ENCODE results near the gene SLC6A19.

SLC6A19 gene

GRCh38 chr5:1195916-1196315 lies 5.5 kb upstream of the SLC6A19 start:
- DNase-seq (ENCODE audit: low read depth in 2 of 2), result no peak

- DNase-seq (ENCODE audit: low read depth in 2 of 2), result no peak
These were observed 4.8 kb upstream of the SLC6A19 start for GRCh38 chr5:1196562-1196961.

GRCh38 chr5:1197876-1198666 lies 3.3 kb upstream of the SLC6A19 start:
- DNase-seq (ENCODE audit: low read depth in 2 of 2), result no peak

GRCh38 chr5:1199340-1199648 lies 2.1 kb upstream of the SLC6A19 start:
- no peak for DNase-seq (ENCODE audit: low read depth in 2 of 2)

GRCh38 chr5:1199649-1200494 lies 1.5 kb upstream of the SLC6A19 start:
- DNase-seq (ENCODE audit: low read depth in 2 of 2), result no peak

GRCh38 chr5:1200495-1201326 lies 684 bp upstream of the SLC6A19 start:
- DNase-seq (ENCODE audit: low read depth in 2 of 2), result no peak

- DNase-seq (ENCODE audit: low read depth in 2 of 2), result no peak
These were observed 817 bp downstream of the SLC6A19 start for GRCh38 chr5:1202026-1202797.

GRCh38 chr5:1202798-1203185 lies 1.4 kb downstream of the SLC6A19 start:
- DNase-seq (ENCODE audit: low read depth in 2 of 2), result no peak

DNA sequence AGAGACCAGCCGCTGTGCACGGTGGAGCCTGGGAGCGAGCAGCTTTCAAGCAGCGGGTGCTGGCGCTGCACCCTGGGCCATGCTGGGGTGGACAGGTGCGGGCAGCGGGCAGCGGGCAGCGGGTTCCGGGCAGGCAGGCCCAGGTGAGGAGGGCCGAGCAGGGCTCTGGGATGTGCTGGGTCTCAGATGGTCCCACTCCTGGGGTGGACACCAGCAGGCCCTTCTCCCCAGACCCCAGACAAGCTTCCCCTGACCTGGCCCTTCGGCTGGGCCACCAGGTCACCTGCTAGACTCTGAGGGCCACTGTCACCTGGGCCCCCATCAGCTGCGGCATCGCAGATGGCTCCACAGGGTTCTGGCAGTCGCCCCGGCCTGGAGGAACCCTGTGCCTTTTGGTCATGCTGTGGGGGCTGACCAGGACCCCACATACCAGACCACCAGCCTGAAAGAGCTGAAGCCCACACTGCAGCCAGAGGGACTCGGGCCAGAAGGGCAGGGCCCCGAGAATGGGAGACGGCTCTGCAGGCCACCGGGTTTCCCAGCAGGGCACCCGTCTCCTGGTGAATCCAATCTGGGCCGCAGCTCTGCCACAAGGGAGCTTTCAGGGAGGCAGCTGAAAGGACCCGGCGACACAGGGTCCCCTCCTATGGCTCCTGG lies 2.0 kb downstream of the SLC6A19 start:
- no peak for DNase-seq (ENCODE audit: low read depth in 2 of 2)

- DNase-seq (ENCODE audit: low read depth in 2 of 2), result no peak
These were observed 2.7 kb downstream of the SLC6A19 start for GRCh38 chr5:1203968-1204692.

GRCh38 chr5:1204693-1205242 lies 3.4 kb downstream of the SLC6A19 start:
- DNase-seq (ENCODE audit: low read depth in 2 of 2), result no peak

- DNase-seq (ENCODE audit: low read depth in 2 of 2), result no peak
These were observed 4.1 kb downstream of the SLC6A19 start for GRCh38 chr5:1205255-1206180.

GRCh38 chr5:1206521-1207412 lies 5.4 kb downstream of the SLC6A19 start:
- no peak for DNase-seq (ENCODE audit: low read depth in 2 of 2)

DNA sequence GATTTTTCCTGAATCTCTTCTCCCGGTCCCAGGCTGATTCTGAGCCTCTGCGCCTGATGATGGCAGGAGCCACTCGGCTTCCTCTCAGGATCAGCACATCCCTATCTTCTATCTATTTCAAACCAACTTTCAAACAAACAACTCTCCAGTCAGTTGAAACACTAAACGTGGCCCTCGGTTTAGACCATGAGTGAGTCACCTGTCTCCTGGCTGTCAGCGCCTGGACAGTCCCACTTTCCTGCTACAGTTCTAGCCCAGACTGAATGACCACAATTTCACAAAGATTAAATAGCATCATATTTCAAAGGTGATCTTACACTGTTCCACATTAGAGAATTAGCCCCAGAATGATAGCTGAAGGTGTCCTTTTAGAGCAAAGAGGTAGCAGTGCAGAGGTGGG lies 6.2 kb downstream of the SLC6A19 start:
- DNase-seq (ENCODE audit: low read depth in 2 of 2), result no peak

DNA sequence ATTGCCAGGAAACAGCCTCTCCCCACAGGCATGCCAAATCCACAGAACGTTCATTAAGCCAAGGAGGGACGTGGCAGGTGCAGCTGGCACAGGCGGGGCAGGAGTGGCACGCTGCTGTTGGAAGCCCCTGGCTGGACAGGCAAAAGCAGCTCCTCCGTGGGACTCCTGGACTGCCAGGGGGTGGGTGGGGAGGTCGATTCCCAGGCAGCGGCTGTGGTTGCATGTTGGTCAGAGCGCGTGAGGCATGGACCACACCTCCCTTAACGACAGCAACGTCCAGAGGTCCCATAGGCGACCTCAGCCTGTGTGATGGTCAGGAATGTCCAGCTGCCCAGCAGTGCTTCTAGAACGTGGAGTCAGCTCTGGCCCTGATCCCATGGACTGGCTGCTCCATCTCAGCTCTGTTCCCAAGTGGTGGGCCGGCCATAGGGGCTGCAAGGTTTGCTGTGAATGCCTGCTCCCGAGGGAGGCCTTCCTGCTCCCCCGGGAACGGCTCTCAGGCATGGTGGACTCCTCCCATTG lies 6.9 kb downstream of the SLC6A19 start:
- no peak for DNase-seq (ENCODE audit: low read depth in 2 of 2)

- no peak for DNase-seq (ENCODE audit: low read depth in 2 of 2)
These were observed 7.5 kb downstream of the SLC6A19 start for GRCh38 chr5:1208743-1209488.

DNA sequence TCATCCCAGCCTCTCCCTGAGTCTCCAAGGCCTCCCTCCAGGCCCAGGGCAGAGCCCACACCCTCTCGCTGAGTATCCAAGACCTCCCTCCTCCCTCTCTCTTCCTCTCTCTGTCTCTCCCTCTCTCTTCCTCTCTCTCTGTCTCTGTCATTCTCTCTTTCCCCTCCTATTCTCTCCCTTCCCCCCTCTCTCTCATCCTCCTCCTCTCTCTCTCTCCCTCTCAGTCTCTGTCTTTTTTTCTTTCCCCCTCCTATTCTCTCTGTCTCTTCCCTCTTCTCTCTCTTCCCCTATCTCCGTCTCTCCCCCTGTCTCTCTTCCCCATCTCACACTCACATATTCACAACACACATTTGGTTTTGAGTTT lies 8.1 kb downstream of the SLC6A19 start:
- no peak for DNase-seq (ENCODE audit: low read depth in 2 of 2)
